AG04450 (cell line): ENCODE results near the gene P4HA2. TPM values are rescaled to one million over a fixed set of nuclear protein-coding genes. Genes with fewer than 3 reads are reported as not detected.

ENCODE experiments used
- CTCF ChIA-PET: fragments of 300-600, 350-600 bp; formaldehyde crosslinking; extraction: SDS; loops from one replicate; lab custom pipeline; 2022; ENCODE audit warnings: antibody characterized with exemption, inconsistent platforms; lab: Charles Lee
- POLR2A ChIA-PET: fragments of 350-600 bp; formaldehyde crosslinking; extraction: SDS; loops from one replicate; lab custom pipeline; 2021; ENCODE audit warnings: antibody characterized with exemption, inconsistent platforms; lab: Yijun Ruan, JAX
- DNase-seq: peaks from one replicate; pipeline ENCODE4 v3.0.0-alpha.2; 2011; ENCODE audit warnings: low read depth, low spot score
- H3K27ac ChIP-seq: one replicate; pipeline ENCODE4 v1.5.1; 2012; ENCODE audit warnings: low read depth, low read length, control low read depth
- H3K27me3 ChIP-seq: one replicate; pipeline ENCODE4 v1.6.0; 2012; ENCODE audit warnings: low read length; ENCODE audit not compliant: control insufficient read depth, insufficient read depth
- H3K4me3 ChIP-seq: 2 replicates; pipeline ENCODE4 v1.5.1; 2011; ENCODE audit warnings: mild to moderate bottlenecking, low read depth, low read length, control low read depth
- H3K9me3 ChIP-seq: 2 replicates; pipeline ENCODE4 v1.5.1; 2012; ENCODE audit warnings: low read length; ENCODE audit not compliant: control insufficient read depth, insufficient read depth
- CTCF ChIP-seq: IDR thresholded peaks from 2 replicates; pipeline ENCODE4 v1.5.1; 2011; ENCODE audit warnings: low read depth, low read length, control low read depth, inconsistent platforms
- polyA plus RNA-seq: library from polyadenylated mRNA; depleted of rRNA; stranded (reverse); fragments of >200 nt; gene quantifications from 2 replicates; pipeline ENCODE4 v1.2.3, GENCODE V29; 2011

Gene P4HA2
- polyA plus RNA-seq, 1 experiment = 178 TPM

DNA sequence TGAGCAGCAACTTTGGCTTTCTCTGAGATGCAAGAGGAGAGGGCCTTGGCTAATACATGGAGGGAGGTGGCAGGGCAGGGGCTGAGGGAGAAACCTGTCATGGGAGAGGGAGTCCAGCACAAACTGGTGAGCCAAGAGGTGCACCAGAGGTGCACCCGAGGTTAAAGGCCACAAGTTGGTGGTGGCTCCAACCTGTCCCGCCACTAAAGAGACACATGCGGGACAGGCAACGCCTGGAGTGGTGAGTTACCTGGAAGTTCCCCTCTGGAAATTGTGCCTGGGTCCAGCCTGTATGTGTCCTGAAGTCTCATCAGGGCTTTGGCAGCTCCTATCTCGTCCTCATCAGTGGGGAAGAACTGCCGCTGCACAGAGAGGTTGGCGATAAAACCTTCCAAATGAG, 14.0 kb downstream of the P4HA2 start:
- Histone ChIP-seq H3K27me3 (no peaks in the 10 kb centered on the region), H3K9me3 (no peaks in the 10 kb centered on the region), H3K27ac (no peak overlapping the region), H3K4me3 (no peak overlapping the region)
- no peak for TF ChIP-seq CTCF
- no peak for DNase-seq
- ChIA-PET CTCF (interaction anchor here (0.6 kb wide), 1 partner anchor 495 kb away, joined by 4 read pairs; no protein-coding TSS in a partner anchor), POLR2A (no interaction called here)

DNA sequence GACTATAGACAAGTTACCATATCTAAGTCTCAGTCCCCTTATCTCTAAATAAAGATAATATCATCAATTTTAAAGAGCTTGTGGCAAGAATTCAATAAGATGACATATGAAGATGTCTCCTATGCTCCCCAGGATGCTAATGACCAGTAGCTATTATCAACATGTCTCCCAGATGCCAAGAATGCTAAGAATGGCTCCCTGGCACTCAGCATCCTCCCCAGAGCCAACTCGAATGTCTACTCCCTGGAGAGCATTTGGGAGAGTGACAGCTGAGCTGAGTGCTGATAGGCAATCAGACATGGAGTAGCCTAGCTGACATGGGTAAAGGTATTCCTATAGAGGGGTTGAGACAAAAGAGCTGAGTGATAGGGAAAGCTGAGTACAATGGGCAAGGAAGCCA, 15.9 kb downstream of the P4HA2 start:
- TF ChIP-seq CTCF = no peak
- Histone ChIP-seq H3K27me3 (no peaks in the 10 kb centered on the region), H3K27ac (no peak overlapping the region), H3K9me3 (no peaks in the 10 kb centered on the region), H3K4me3 (no peak overlapping the region)
- ChIA-PET POLR2A (interaction anchor here (0.5 kb wide), 1 partner anchor 15 kb away, joined by 4 read pairs; no protein-coding TSS in a partner anchor), CTCF (interaction anchor here (0.5 to 2.9 kb wide), 7 partner anchors 21 to 607 kb away, joined by 3 to 15 read pairs (median 3); no protein-coding TSS in a partner anchor)
- no peak for DNase-seq

DNA sequence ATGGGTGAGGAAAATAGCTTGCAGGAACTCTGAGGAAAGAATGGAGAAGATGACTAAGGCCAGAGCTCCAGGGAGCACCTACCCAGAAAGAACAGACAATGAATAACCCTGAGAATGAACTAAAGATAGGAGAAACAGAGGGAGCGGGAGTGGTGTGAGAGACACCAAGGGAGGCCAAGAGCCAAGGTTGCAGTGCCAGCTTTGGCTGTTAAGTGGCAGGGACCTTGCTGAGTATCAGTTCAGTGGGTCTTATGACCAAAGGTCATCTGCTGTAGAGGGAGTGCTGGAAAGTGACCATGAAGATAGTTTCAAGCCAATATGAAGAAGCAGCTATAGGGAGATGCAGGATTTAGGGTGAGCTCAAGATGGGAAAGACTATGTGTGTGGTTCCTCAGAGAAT, 16.7 kb downstream of the P4HA2 start:
- POLR2A ChIA-PET = no interaction called here
- Histone ChIP-seq H3K27me3 (no peaks in the 10 kb centered on the region), H3K4me3 (no peak overlapping the region), H3K9me3 (no peaks in the 10 kb centered on the region), H3K27ac (no peak overlapping the region)
- CTCF ChIA-PET = interaction anchor here (1.0 to 2.9 kb wide), 3 partner anchors 21 to 145 kb away, joined by 4 to 15 read pairs (median 6); no protein-coding TSS in a partner anchor
- TF ChIP-seq CTCF = no peak
- DNase-seq = no peak

GRCh38 chr5:132209901-132210545, 17.6 kb downstream of the P4HA2 start:
- Histone ChIP-seq H3K9me3 (no peaks in the 10 kb centered on the region), H3K27ac (no peak overlapping the region), H3K27me3 (no peaks in the 10 kb centered on the region), H3K4me3 (no peak overlapping the region)
- no peak for DNase-seq
- CTCF ChIA-PET = interaction anchor here (1.4 to 2.9 kb wide), 2 partner anchors 20 to 28 kb away, joined by 6 to 15 read pairs; no protein-coding TSS in a partner anchor
- POLR2A ChIA-PET = no interaction called here
- no peak for TF ChIP-seq CTCF

DNA sequence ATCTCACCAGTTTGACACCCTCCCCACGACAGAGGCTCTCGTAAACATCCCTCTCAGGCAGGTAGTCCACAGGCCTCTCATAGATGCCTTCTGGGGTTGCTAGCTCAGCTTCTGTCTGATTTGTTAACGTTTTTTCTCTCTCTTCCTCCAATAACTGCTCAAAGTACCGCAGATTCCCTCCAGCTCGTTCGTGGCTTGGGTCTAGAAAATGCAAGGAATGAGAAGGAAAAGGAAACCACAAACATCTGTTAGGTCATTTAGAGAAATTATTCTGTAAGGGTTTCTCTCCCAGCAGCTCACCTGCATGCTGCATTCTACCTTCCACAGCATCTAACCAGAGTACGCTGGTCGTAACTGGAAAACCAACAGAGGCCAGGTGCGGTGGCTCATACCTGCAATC, 18.5 kb downstream of the P4HA2 start:
- TF ChIP-seq CTCF = no peak
- Histone ChIP-seq H3K27me3 (no peaks in the 10 kb centered on the region), H3K9me3 (no peaks in the 10 kb centered on the region), H3K4me3 (no peak overlapping the region), H3K27ac (peak overlapping the region; percentile 61)
- no peak for DNase-seq
- ChIA-PET CTCF (interaction anchor here (1.3 to 1.8 kb wide), 2 partner anchors 19 to 145 kb away, joined by 3 to 7 read pairs; no protein-coding TSS in a partner anchor), POLR2A (interaction anchor here (0.7 to 1.0 kb wide), 2 partner anchors 12 to 114 kb away, joined by 3 read pairs; no protein-coding TSS in a partner anchor)
